HepG2 (cell line): ENCODE measurements around the gene LYPD6B. TPM values are rescaled to one million over a fixed set of nuclear protein-coding genes. Genes with fewer than 3 reads are reported as not detected.

Experiments used
- ATAC-seq: fragments of 200-7000 bp; cut with Tn5 transposase; 3 replicates; pipeline ENCODE4 v1.9.1; 2020; ENCODE audit warnings: mild to moderate bottlenecking, moderate library complexity
- BruUV-seq: library from RNA; stranded (reverse); fragments of 400-500 nt; replicated peaks from 2 replicates; lab custom pipeline; 2021; lab: Mats Ljungman, UMichigan
- CTCF ChIA-PET: fragments of 300-600 bp; formaldehyde crosslinking; extraction: SDS; loops from one replicate; lab custom pipeline; 2021; ENCODE audit warnings: low total read pairs, inconsistent platforms, low intra/inter-chr PET ratio; lab: Yijun Ruan, JAX
- POLR2A ChIA-PET: fragments of 350-600 bp; sonication (Branson Sonifier 250); formaldehyde crosslinking; loops from one replicate; lab custom pipeline; 2020; ENCODE audit warnings: antibody characterized with exemption, inconsistent platforms; lab: Yijun Ruan, JAX
- DNase-seq: peaks from one replicate; pipeline ENCODE4 v3.0.0-alpha.2; 2015; ENCODE audit warnings: low spot score
- FAIRE-seq: peaks from 3 replicates; lab custom pipeline; 2011; peaks lifted over from hg19 to GRCh38; lab: Jason Lieb, UNC
- H2AFZ ChIP-seq: one replicate; pipeline ENCODE4 v1.6.1; 2011; ENCODE audit warnings: low read length, inconsistent platforms
- H3K27ac ChIP-seq: fragments of 300-600 bp; 3 replicates; pipeline ENCODE4 v1.8.0; 2011; ENCODE audit warnings: mixed run types, mild to moderate bottlenecking, mixed read lengths, low read length, inconsistent platforms; ENCODE audit not compliant: insufficient read depth; ENCODE audit errors: extremely low read length
- H3K27me3 ChIP-seq, 2 experiments: fragments of 200-600 bp in 1 of 2; 2 replicates in 1 of 2; 3 replicates in 1 of 2; pipeline versions ENCODE4 v1.6.0 to v1.8.0; 2011; ENCODE audit warnings: low read length in 2 of 2, mild to moderate bottlenecking in 2 of 2, moderate library complexity in 2 of 2, inconsistent platforms in 1 of 2; ENCODE audit not compliant: insufficient read depth in 2 of 2, control insufficient read depth in 1 of 2
- H3K36me3 ChIP-seq, 2 experiments: fragments of 200-600 bp in 1 of 2; replicated peaks in 1 of 2; 2 replicates in 1 of 2; 3 replicates in 1 of 2; pipeline versions ENCODE4 v1.5.1 to v1.8.0; 2011; ENCODE audit warnings: low read length in 2 of 2, inconsistent platforms in 1 of 2; ENCODE audit not compliant: insufficient read depth in 2 of 2, control insufficient read depth in 1 of 2
- H3K4me1 ChIP-seq: 2 replicates; pipeline ENCODE4 v1.5.1; 2012; ENCODE audit warnings: low read length, inconsistent platforms; ENCODE audit not compliant: insufficient read depth
- H3K4me2 ChIP-seq: 2 replicates; pipeline ENCODE4 v1.6.0; 2011; ENCODE audit warnings: low read depth, low read length, inconsistent platforms
- H3K4me3 ChIP-seq, 3 experiments: fragments of 200-600 bp in 1 of 3; sonication (generic), shearing (Covaris generic) in 1 of 3; replicated peaks in 1 of 3; 2 replicates each; pipeline ENCODE4 v1.5.1; 2011 to 2016; ENCODE audit warnings: low read length in 3 of 3, inconsistent platforms in 2 of 3, low read depth in 2 of 3, mild to moderate bottlenecking in 2 of 3, control low read depth in 1 of 3, mixed read lengths in 1 of 3; ENCODE audit not compliant: insufficient read depth in 1 of 3
- H3K79me2 ChIP-seq: one replicate; pipeline ENCODE4 v1.6.1; 2011; ENCODE audit warnings: low read length, inconsistent platforms; ENCODE audit not compliant: insufficient read depth
- H3K9ac ChIP-seq: 2 replicates; pipeline ENCODE4 v1.6.0; 2011; ENCODE audit warnings: mild to moderate bottlenecking, low read depth, low read length, inconsistent platforms; ENCODE audit not compliant: insufficient read depth
- H3K9me3 ChIP-seq: 2 replicates; pipeline ENCODE4 v1.5.1; 2012; ENCODE audit warnings: mild to moderate bottlenecking, low read length
- H4K20me1 ChIP-seq: 2 replicates; pipeline ENCODE4 v1.6.0; 2011; ENCODE audit warnings: inconsistent platforms, mild to moderate bottlenecking, low read length, moderate library complexity; ENCODE audit not compliant: insufficient read depth
- AKNA ChIP-seq: sonication (generic); formaldehyde crosslinking; IDR thresholded peaks from 2 replicates; pipeline ENCODE4 v1.4.0; 2020; ENCODE audit warnings: missing genetic modification reagents, borderline replicate concordance
- MAFF ChIP-seq: IDR thresholded peaks from 2 replicates; pipeline ENCODE4 v1.6.1; 2011; ENCODE audit warnings: low read depth, low read length, improper control_type of control experiment
- MAFK ChIP-seq, 2 experiments: IDR thresholded peaks in 1 of 2; conservative IDR thresholded peaks in 1 of 2; 2 replicates each; pipeline ENCODE4 v1.6.1; 2011; ENCODE audit warnings: improper control_type of control experiment in 2 of 2, low read length in 2 of 2
- ZBTB20 ChIP-seq: sonication (generic); formaldehyde crosslinking; IDR thresholded peaks from 2 replicates; pipeline ENCODE4 v1.8.1; 2023; ENCODE audit warnings: missing genetic modification reagents, low read depth, mild to moderate bottlenecking, borderline replicate concordance
- WGBS: methylation state at CpG from one replicate; pipeline ENCODE4 v1.1.6; 2017; ENCODE audit warnings: low lambda C conversion rate; 5-methylcytosine and 5-hydroxymethylcytosine counted together
- in situ Hi-C: cut with HindIII; loops from 2 replicates; pipeline ENCODE4 v1.10.0; 2017; ENCODE audit warnings: low pct_unique_long_range_greater_than_20kb; ENCODE audit not compliant: extremely low pct_ligation_motif_present
- intact Hi-C: fragments of 100-400 bp; cut with micrococcal nuclease; formaldehyde crosslinking; loops from one replicate; pipeline ENCODE4 v1.10.0; 2022; ENCODE audit not compliant: unreplicated experiment
- polyA plus RNA-seq, 8 experiments: library from polyadenylated mRNA; depleted of rRNA in 3 of 8; stranded (reverse) in 7 of 8; unstranded in 1 of 8; fragments of >200 nt; fragmentation: Illumina TruSeq in 4 of 8; extraction: Trizol in 4 of 8; gene quantifications; 2 replicates each; pipeline versions ENCODE4 v1.2.1 to v1.2.3, GENCODE V29; 2011 to 2016; ENCODE audit warnings: low read depth in 4 of 8, missing spikeins in 1 of 8, mixed read lengths in 1 of 8; ENCODE audit not compliant: insufficient read depth in 1 of 8
- total RNA-seq, 5 experiments: library from RNA; depleted of rRNA; stranded (reverse); fragments of >200 nt; fragmentation: Illumina TruSeq; extraction: Trizol; gene quantifications; 2 replicates each; pipeline ENCODE4 v1.2.3, GENCODE V29; 2016; ENCODE audit warnings: low read depth in 1 of 5

Gene LYPD6B
- total and polyA plus RNA-seq, 2 of the 13 experiments (the other 11 are each of a cell fraction or from before 2014, with no cell fraction given), result not detected

- H3K9me3 ChIP-seq, result no peaks in the 10 kb centered on the region
- TF ChIP-seq MAFF (peak; percentile 72), AKNA (CRISPR knock-in tag) (no peak), MAFK (conservative IDR thresholded peaks at IDR 0.05 in 1 of 2, IDR thresholded peaks at IDR 0.05 in 1 of 2; ENCODE audit: low read length in 2 of 2) (peak; percentile 43 to 73; a peak in 3 of 4 replicates), ZBTB20 (CRISPR knock-in tag) (no peak)
- H3K9ac ChIP-seq, result no peak overlapping the region
- intact Hi-C loops (no loop called here), in situ Hi-C loops (no loop called here)
- H3K4me3 ChIP-seq, result no peak overlapping the region
- no peak overlapping the region for H2AFZ ChIP-seq
- BruUV-seq, result no TSS peak
- FAIRE-seq (no peak), DNase-seq (no peak), ATAC-seq (no peak)
- no peaks in the 10 kb centered on the region for H3K36me3 ChIP-seq
- CTCF ChIA-PET, result no interaction called here
- H3K27ac ChIP-seq, result no peak overlapping the region
- H4K20me1 ChIP-seq, result no peaks in the 10 kb centered on the region
- H3K79me2 ChIP-seq, result no peaks in the 10 kb centered on the region
- POLR2A ChIA-PET, result no interaction called here
- H3K27me3 ChIP-seq, result peaks cover 2 to 4% of the 10 kb centered on the region in 2 experiments; a peak in 2 of 5 replicates
- H3K4me2 ChIP-seq, result no peak overlapping the region
- no peaks in the 10 kb centered on the region for H3K4me1 ChIP-seq
- WGBS, result 2% methylated on average over 2 of the region's 2 CpGs
These were observed 55.1 kb downstream of the LYPD6B start for GRCh38 chr2:149093579-149093978.
